ENCODE results near the gene STIMATE. TPM values are rescaled to one million over a fixed set of nuclear protein-coding genes. Genes with fewer than 3 reads are reported as not detected.

STIMATE gene
- total and polyA plus RNA-seq, 10 of the 15 experiments (the other 5 are each of a cell fraction or from before 2014, with no cell fraction given), result 0.24 to 24.1 (median 15.4) TPM

- TF ChIP-seq CREM (IDR thresholded peaks at IDR 0.05; ENCODE audit: low read depth) (no peak), CHD4 (IDR thresholded peaks at IDR 0.05) (no peak), ESRRA (IDR thresholded peaks at IDR 0.05; ENCODE audit: low read length) (no peak), PRDM15 (CRISPR knock-in tag; IDR thresholded peaks at IDR 0.05) (no peak), SPI1 (IDR thresholded peaks at IDR 0.05; ENCODE audit: borderline replicate concordance, insufficient read depth, low read depth, low read length) (no peak), EP300 (IDR thresholded peaks at IDR 0.05; ENCODE audit: borderline replicate concordance in 1 of 2, control insufficient read depth in 1 of 2, low read depth in 2 of 2, low read length in 2 of 2) (no peak)
- TF ChIP-seq, protein P1, sequence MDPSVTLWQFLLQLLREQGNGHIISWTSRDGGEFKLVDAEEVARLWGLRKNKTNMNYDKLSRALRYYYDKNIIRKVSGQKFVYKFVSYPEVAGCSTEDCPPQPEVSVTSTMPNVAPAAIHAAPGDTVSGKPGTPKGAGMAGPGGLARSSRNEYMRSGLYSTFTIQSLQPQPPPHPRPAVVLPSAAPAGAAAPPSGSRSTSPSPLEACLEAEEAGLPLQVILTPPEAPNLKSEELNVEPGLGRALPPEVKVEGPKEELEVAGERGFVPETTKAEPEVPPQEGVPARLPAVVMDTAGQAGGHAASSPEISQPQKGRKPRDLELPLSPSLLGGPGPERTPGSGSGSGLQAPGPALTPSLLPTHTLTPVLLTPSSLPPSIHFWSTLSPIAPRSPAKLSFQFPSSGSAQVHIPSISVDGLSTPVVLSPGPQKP (IDR thresholded peaks at IDR 0.05; ENCODE audit: low read depth, low read length), result no peak
Observed at GRCh38 chr3:52822363-52822762, 75.0 kb downstream of the STIMATE start (continued).

DNA sequence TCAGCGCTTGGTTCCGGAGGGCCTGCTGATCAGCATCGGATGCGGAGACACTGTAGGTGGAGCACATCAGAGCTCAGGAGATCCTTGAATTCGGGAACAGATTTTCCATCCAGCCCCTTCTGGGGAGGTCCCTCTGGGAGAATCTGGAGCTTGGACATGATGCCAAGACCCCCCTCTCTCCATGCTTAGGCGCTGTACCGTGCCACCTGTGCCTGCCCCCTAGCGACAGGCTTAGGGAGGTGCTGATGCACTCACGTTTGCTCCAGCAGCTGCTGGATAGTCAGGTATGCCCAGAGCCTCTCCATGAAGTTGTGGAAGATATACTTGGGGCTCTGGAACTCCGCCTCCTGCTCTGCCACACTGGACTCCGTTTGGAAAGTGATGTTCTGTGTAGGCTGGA lies 76.6 kb downstream of the STIMATE start:
- no peaks in the 10 kb centered on the region for H3K36me3 ChIP-seq (ENCODE audit: control insufficient read depth in 2 of 2, insufficient read depth in 2 of 2, low read length in 1 of 2)
- no peak overlapping the region for H3K4me3 ChIP-seq
- H3K9me3 ChIP-seq (replicated peaks; ENCODE audit: control insufficient read depth, insufficient read depth, low read length), result no peaks in the 10 kb centered on the region
- intact Hi-C loops (cut with micrococcal nuclease; ENCODE audit: unreplicated experiment), result loop anchor here (1.0 kb wide), 1 partner anchor 78 kb away; no protein-coding TSS in a partner anchor
- ChIA-PET POLR2A (no interaction called here), RAD21 (ENCODE audit: unreplicated experiment) (interaction anchor here (1.3 to 2.2 kb wide), 3 partner anchors 41 to 79 kb away, joined by 5 to 8 read pairs (median 5); no protein-coding TSS in a partner anchor), CTCF (interaction anchor here (0.6 to 2.6 kb wide), 21 partner anchors 9 to 344 kb away, joined by 3 to 25 read pairs (median 4); partner anchors contain the start of gene MUSTN1), SMC1A (ENCODE audit: uncharacterized antibody, unreplicated experiment) (interaction anchor here (1.1 to 1.5 kb wide), 4 partner anchors 30 to 81 kb away, joined by 3 to 5 read pairs (median 4); no protein-coding TSS in a partner anchor)
- H4K20me1 ChIP-seq (ENCODE audit: control insufficient read depth, insufficient read depth), result no peaks in the 10 kb centered on the region
- 49% methylated on average over 11 of the region's 11 CpGs for WGBS (ENCODE audit: insufficient coverage, insufficient replicate concordance, low lambda C conversion rate, missing lambda C conversion rate)
- BruUV-seq (replicated peaks), result no TSS peak
- H3K27ac ChIP-seq (ENCODE audit: control insufficient read depth, insufficient read depth), result no peak overlapping the region
- ATAC-seq, result peak; percentile 85
- TF ChIP-seq BHLHE40 (IDR thresholded peaks at IDR 0.05; ENCODE audit: borderline replicate concordance in 1 of 2, low read depth in 2 of 2, low read length in 1 of 2), result 0 out of 4 replicates have a peak, but pooled peaks of 1 of the 2 experiments have one; percentile 23
- no peak for TF ChIP-seq EGR1 (IDR thresholded peaks at IDR 0.05; ENCODE audit: borderline replicate concordance in 1 of 2, low read depth in 2 of 2, low read length in 2 of 2)
- peak; percentile 49; the same call in 1 of the 2 replicates for TF ChIP-seq SMC3 (IDR thresholded peaks at IDR 0.05; ENCODE audit: borderline replicate concordance, low read length)
- TF ChIP-seq, protein P2, sequence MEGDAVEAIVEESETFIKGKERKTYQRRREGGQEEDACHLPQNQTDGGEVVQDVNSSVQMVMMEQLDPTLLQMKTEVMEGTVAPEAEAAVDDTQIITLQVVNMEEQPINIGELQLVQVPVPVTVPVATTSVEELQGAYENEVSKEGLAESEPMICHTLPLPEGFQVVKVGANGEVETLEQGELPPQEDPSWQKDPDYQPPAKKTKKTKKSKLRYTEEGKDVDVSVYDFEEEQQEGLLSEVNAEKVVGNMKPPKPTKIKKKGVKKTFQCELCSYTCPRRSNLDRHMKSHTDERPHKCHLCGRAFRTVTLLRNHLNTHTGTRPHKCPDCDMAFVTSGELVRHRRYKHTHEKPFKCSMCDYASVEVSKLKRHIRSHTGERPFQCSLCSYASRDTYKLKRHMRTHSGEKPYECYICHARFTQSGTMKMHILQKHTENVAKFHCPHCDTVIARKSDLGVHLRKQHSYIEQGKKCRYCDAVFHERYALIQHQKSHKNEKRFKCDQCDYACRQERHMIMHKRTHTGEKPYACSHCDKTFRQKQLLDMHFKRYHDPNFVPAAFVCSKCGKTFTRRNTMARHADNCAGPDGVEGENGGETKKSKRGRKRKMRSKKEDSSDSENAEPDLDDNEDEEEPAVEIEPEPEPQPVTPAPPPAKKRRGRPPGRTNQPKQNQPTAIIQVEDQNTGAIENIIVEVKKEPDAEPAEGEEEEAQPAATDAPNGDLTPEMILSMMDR (IDR thresholded peaks at IDR 0.05 in 2 of 3, conservative IDR thresholded peaks at IDR 0.05 in 1 of 3; ENCODE audit: control insufficient read depth in 2 of 3, extremely low read depth in 1 of 3, insufficient read depth in 1 of 3, low read depth in 3 of 3, low read length in 3 of 3), result peak; percentile 52 to 84 (median 66)
- TF ChIP-seq RAD21 (IDR thresholded peaks at IDR 0.05; ENCODE audit: insufficient read depth, low read depth, low read length), result peak; percentile 54
- TF ChIP-seq HDGF (IDR thresholded peaks at IDR 0.05), result no peak
- no peak overlapping the region for H3K9ac ChIP-seq (ENCODE audit: control insufficient read depth, insufficient read depth, low read length)
- FAIRE-seq, result no peak
- DNase-seq (ENCODE audit: low read depth, low spot score), result no peak
- H3K4me2 ChIP-seq (ENCODE audit: control insufficient read depth, insufficient read depth), result no peak overlapping the region
- H2AFZ ChIP-seq (ENCODE audit: control insufficient read depth, low read depth, low read length), result no peak overlapping the region
- H3K79me2 ChIP-seq (ENCODE audit: control insufficient read depth, insufficient read depth, low read length), result no peaks in the 10 kb centered on the region
- in situ Hi-C loops (cut with MboI), result no loop called here
- no peaks in the 10 kb centered on the region for H3K4me1 ChIP-seq (ENCODE audit: control insufficient read depth, insufficient read depth, low read length)
- H3K27me3 ChIP-seq (replicated peaks in 1 of 2; ENCODE audit: control insufficient read depth in 2 of 2, insufficient read depth in 2 of 2, low read length in 1 of 2), result no peaks in the 10 kb centered on the region

All from GM12878 (cell line).